H1 (cell line): ENCODE results near the gene INHBA. TPM values are rescaled to one million over a fixed set of nuclear protein-coding genes. Genes with fewer than 3 reads are reported as not detected.

Source experiments
- CHD7 ChIP-seq: fragments of 300-600 bp; sonication (generic); IDR thresholded peaks from 2 replicates; pipeline ENCODE4 v1.7.1; 2012; ENCODE audit warnings: low read length, moderate library complexity, mild to moderate bottlenecking, inconsistent platforms; ENCODE audit not compliant: insufficient replicate concordance
- polyA plus RNA-seq, 7 experiments: library from polyadenylated mRNA; depleted of rRNA in 3 of 7; stranded (reverse) in 5 of 7; unstranded in 2 of 7; fragments of >200 nt in 5 of 7; fragments of 200-250 nt in 2 of 7; gene quantifications; 1 replicate in 5 of 7; 2 replicates in 1 of 7; 4 replicates in 1 of 7; pipeline versions ENCODE4 v1.2.1 to v1.2.3, GENCODE V29; 2011 to 2013; ENCODE audit warnings: missing spikeins in 2 of 7, mixed read lengths in 2 of 7
- total RNA-seq: library from RNA; stranded (reverse); fragmentation: NEBNext Ultra II Directional; extraction: Animal tissue kit (Norgen Biotek cat#: 25700); gene quantifications from 2 replicates; pipeline ENCODE4 v1.2.1, GENCODE V29; 2021

Gene INHBA
- total and polyA plus RNA-seq, 2 of the 8 experiments (the other 6 are each of a cell fraction or from before 2014, with no cell fraction given) = 1.1 to 2.7 TPM

DNA sequence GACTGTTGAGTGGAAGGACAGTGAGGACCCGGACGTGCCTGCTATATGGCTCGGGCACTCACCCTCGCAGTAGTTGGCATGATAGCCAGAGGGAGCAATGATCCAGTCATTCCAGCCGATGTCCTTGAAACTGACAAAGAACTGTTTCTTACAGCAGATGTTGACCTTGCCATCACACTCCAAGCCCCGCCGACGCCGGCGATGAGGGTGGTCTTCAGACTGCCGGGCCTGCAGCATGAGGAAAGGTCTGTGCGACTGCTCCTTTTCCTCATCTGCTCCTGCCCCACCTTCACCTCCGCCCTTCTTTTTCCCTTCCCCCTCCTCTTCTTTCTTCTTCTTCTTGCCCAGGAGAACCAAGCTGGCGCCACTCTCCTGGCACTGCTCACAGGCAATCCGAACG is 13.1 kb downstream of the INHBA start (continued):
- TF ChIP-seq CHD7 = no peak
